HepG2 (cell line): ENCODE results near the gene ARVCF. TPM values are rescaled to one million over a fixed set of nuclear protein-coding genes. Genes with fewer than 3 reads are reported as not detected.

Experiments
- ARID3A ChIP-seq: IDR thresholded peaks from 2 replicates; pipeline ENCODE4 v1.6.1; 2012; ENCODE audit warnings: low read depth, low read length, improper control_type of control experiment
- CHD2 ChIP-seq: IDR thresholded peaks from 2 replicates; pipeline ENCODE4 v1.6.1; 2011; ENCODE audit warnings: low read depth, low read length, improper control_type of control experiment
- GLI4 ChIP-seq: sonication (generic); formaldehyde crosslinking; IDR thresholded peaks from 2 replicates; pipeline ENCODE4 v1.5.1; 2020; ENCODE audit warnings: missing genetic modification reagents, mild to moderate bottlenecking, moderate library complexity, borderline replicate concordance
- GTF2F1 ChIP-seq: fragments of 150-350 bp; IDR thresholded peaks from 2 replicates; pipeline ENCODE4 v1.6.1; 2014; ENCODE audit warnings: low read length
- KAT2B ChIP-seq: fragments of 150-350 bp; IDR thresholded peaks from 2 replicates; pipeline ENCODE4 v1.6.1; 2014; ENCODE audit warnings: low read depth, low read length, borderline replicate concordance
- MIER2 ChIP-seq: IDR thresholded peaks from 2 replicates; pipeline ENCODE4 v1.6.1; 2016; ENCODE audit warnings: missing biosample characterization, missing genetic modification reagents
- MXD4 ChIP-seq: IDR thresholded peaks from 2 replicates; pipeline ENCODE4 v1.6.1; 2016; ENCODE audit warnings: mild to moderate bottlenecking, missing biosample characterization, missing genetic modification reagents
- POGK ChIP-seq: sonication (generic); formaldehyde crosslinking; conservative IDR thresholded peaks from 2 replicates; pipeline ENCODE4 v1.8.0; 2022; ENCODE audit warnings: mild to moderate bottlenecking, moderate library complexity, missing genetic modification reagents
- RFXANK ChIP-seq: IDR thresholded peaks from 2 replicates; pipeline ENCODE4 v1.6.1; 2016
- SETDB1 ChIP-seq: sonication (generic); formaldehyde crosslinking; IDR thresholded peaks from 2 replicates; pipeline ENCODE4 v1.5.1; 2020; ENCODE audit warnings: missing genetic modification reagents, mild to moderate bottlenecking, borderline replicate concordance
- SMAD9 ChIP-seq: sonication (generic); formaldehyde crosslinking; IDR thresholded peaks from 2 replicates; pipeline ENCODE4 v1.5.1; 2020; ENCODE audit warnings: mild to moderate bottlenecking, missing genetic modification reagents
- SSRP1 ChIP-seq: IDR thresholded peaks from 2 replicates; pipeline ENCODE4 v1.6.1; 2016; ENCODE audit warnings: control low read depth
- TBX3 ChIP-seq: fragments of 450-650 bp; IDR thresholded peaks from 2 replicates; pipeline ENCODE4 v1.6.1; 2017; ENCODE audit warnings: antibody characterized with exemption, mild to moderate bottlenecking, inconsistent platforms, borderline replicate concordance
- THAP8 ChIP-seq: sonication (generic); formaldehyde crosslinking; IDR thresholded peaks from 2 replicates; pipeline ENCODE4 v1.5.1; 2020; ENCODE audit warnings: missing genetic modification reagents, mild to moderate bottlenecking, borderline replicate concordance
- ZBTB26 ChIP-seq: IDR thresholded peaks from 2 replicates; pipeline ENCODE4 v1.6.1; 2016; ENCODE audit warnings: missing compliant biosample characterization, missing genetic modification reagents, borderline replicate concordance
- ZEB1 ChIP-seq: IDR thresholded peaks from 2 replicates; pipeline ENCODE4 v1.6.1; 2012; ENCODE audit warnings: mild to moderate bottlenecking, low read depth, inconsistent platforms; ENCODE audit not compliant: insufficient replicate concordance
- ZNF138 ChIP-seq: sonication (generic); formaldehyde crosslinking; IDR thresholded peaks from 2 replicates; pipeline ENCODE4 v1.5.0; 2020; ENCODE audit warnings: mild to moderate bottlenecking, low read depth, missing genetic modification reagents
- ZNF30 ChIP-seq: sonication (generic); formaldehyde crosslinking; IDR thresholded peaks from 2 replicates; pipeline ENCODE4 v1.5.0; 2020; ENCODE audit warnings: mild to moderate bottlenecking, missing genetic modification reagents
- ZNF331 ChIP-seq: sonication (generic); formaldehyde crosslinking; IDR thresholded peaks from 2 replicates; pipeline ENCODE4 v1.4.0; 2020; ENCODE audit warnings: missing genetic modification reagents
- ZNF44 ChIP-seq: sonication (generic); formaldehyde crosslinking; IDR thresholded peaks from 2 replicates; pipeline ENCODE4 v1.5.1; 2020; ENCODE audit warnings: mild to moderate bottlenecking, missing genetic modification reagents
- ZNF503 ChIP-seq: sonication (generic); formaldehyde crosslinking; IDR thresholded peaks from 2 replicates; pipeline ENCODE4 v1.4.0; 2020; ENCODE audit warnings: missing genetic modification reagents
- ZNF562 ChIP-seq: sonication (generic); formaldehyde crosslinking; IDR thresholded peaks from 2 replicates; pipeline ENCODE4 v1.8.0; 2022; ENCODE audit warnings: missing genetic modification reagents, borderline replicate concordance
- ZNF629 ChIP-seq: sonication (generic); formaldehyde crosslinking; conservative IDR thresholded peaks from 2 replicates; pipeline ENCODE4 v1.5.0; 2020; ENCODE audit warnings: missing genetic modification reagents
- ZZZ3 ChIP-seq: sonication (generic); formaldehyde crosslinking; IDR thresholded peaks from 2 replicates; pipeline ENCODE4 v1.4.0; 2020; ENCODE audit warnings: missing genetic modification reagents, mild to moderate bottlenecking, borderline replicate concordance
- polyA plus RNA-seq, 8 experiments: library from polyadenylated mRNA; depleted of rRNA in 3 of 8; stranded (reverse) in 7 of 8; unstranded in 1 of 8; fragments of >200 nt; fragmentation: Illumina TruSeq in 4 of 8; extraction: Trizol in 4 of 8; gene quantifications; 2 replicates each; pipeline versions ENCODE4 v1.2.1 to v1.2.3, GENCODE V29; 2011 to 2016; ENCODE audit warnings: low read depth in 4 of 8, missing spikeins in 1 of 8, mixed read lengths in 1 of 8; ENCODE audit not compliant: insufficient read depth in 1 of 8
- total RNA-seq, 5 experiments: library from RNA; depleted of rRNA; stranded (reverse); fragments of >200 nt; fragmentation: Illumina TruSeq; extraction: Trizol; gene quantifications; 2 replicates each; pipeline ENCODE4 v1.2.3, GENCODE V29; 2016; ENCODE audit warnings: low read depth in 1 of 5

Gene ARVCF
- total and polyA plus RNA-seq, 2 of the 13 experiments (the other 11 are each of a cell fraction or from before 2014, with no cell fraction given): 16.4 to 17.7 TPM

GRCh38 chr22:19941365-19942082 lies 75.1 kb downstream of the ARVCF start, which contains the start of the genes COMT and TXNRD2 (continued):
- TF ChIP-seq ZNF138 (CRISPR knock-in tag) (peak; percentile 67; the same call in 1 of the 2 replicates), TBX3 (no peak), RFXANK (no peak), ZNF331 (CRISPR knock-in tag) (peak; percentile 44; the same call in 1 of the 2 replicates), SMAD9 (CRISPR knock-in tag) (no peak), THAP8 (no peak), ZNF562 (CRISPR knock-in tag) (no peak), MIER2 (CRISPR knock-in tag) (no peak), SSRP1 (no peak; the same call in 1 of the 2 replicates), ZNF503 (CRISPR knock-in tag) (no peak), POGK (CRISPR knock-in tag) (peak; percentile 70; the same call in 1 of the 2 replicates), SETDB1 (CRISPR knock-in tag) (no peak), MXD4 (CRISPR knock-in tag) (0 out of 2 replicates have a peak, but pooled peaks have one; percentile 5), CHD2 (0 out of 2 replicates have a peak, but pooled peaks have one; percentile 8), ZEB1 (no peak), ARID3A (no peak), KAT2B (no peak), GLI4 (CRISPR knock-in tag) (no peak), ZZZ3 (CRISPR knock-in tag) (no peak), ZNF44 (no peak), ZNF30 (CRISPR knock-in tag) (0 out of 2 replicates have a peak, but pooled peaks have one; percentile 41), ZBTB26 (no peak), GTF2F1 (no peak), ZNF629 (CRISPR knock-in tag) (no peak)
